GM21367 (cell line): ENCODE results near the gene TRIB2.

Source experiments
- ATAC-seq: cut with Tn5 transposase; IDR thresholded peaks from one replicate; pipeline ENCODE4 v1.9.1; 2021; ENCODE audit not compliant: unreplicated experiment

The TRIB2 gene

DNA sequence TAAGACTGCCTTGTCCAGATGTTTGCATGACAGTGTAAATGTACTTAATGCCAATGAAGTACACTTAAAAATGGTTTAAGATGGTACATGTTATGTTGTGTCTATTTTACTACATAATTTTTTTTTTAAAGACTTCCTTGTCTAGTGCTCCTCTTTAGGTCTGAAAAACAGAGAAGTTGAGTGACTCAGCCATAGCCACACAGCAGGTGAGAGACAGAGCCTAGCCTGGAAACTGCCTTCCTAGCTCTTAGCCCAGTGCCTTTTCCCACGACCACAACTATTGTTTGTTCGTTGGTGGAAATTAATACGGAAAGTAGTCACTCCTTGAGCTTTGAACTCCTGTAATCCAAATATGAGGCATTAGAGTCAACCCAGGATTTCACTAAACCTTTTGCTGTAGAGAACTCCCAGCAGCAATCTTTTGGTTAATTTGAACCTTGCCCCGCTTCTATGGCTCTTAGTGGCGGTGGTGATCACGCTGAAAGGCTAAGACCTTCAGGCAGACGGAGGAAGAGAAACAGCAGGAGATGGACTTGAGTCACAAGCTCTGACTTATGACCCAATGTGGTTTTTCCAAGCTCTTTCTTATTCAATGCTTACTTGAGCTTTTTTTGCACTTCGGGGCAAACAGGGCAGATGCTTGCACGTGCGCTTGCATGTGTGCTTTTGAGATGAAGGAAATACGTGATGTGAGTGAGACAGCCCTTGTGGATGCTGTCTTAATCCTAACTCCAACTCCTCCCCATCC is 21.2 kb downstream of the TRIB2 start:
- ATAC-seq = no peak

DNA sequence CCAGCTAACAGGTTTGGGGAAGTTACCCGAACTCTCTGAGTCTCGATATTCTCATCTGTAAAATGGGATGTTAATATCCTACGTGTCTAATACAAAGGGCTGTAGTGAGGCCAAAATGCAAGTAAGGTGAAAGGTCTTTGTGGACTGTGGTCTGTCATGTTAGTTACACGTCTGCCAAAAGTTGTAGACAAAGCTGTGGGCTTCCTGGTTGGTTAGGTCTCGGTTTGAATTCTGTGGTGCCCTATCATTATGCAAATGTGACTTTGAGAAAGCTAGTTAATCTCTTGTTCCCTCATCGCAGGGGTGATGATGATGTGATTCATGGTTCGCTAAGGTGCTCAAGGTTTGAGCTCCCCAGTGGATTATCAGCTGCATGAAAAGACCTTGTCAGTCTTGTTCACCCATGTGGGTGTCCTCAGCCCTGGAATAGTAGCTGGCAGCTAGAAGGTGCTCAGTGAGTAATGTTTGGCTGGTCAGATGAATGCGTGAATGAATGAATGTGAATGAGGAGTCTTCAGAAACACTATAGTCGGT is 23.1 kb downstream of the TRIB2 start:
- ATAC-seq = no peak

DNA sequence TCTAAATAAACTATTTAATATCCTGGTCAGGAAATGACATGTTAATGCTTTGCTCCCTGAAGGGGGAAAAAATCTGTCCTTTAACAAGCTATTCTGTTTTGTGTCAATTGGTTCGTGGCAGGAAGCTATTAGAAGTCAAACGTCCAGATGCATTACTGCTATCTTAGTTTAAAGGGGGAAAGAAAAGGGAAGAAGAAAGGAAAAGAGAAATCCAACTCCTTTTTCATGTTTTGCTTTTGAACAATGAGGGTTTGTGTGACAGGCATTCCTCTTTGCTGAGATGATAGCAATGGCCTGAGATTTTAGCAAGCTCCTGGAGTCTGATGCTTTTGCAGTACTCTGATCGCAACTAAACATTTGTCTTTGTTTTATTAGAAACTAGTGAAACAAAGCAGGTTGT is 24.6 kb downstream of the TRIB2 start:
- no peak for ATAC-seq

DNA sequence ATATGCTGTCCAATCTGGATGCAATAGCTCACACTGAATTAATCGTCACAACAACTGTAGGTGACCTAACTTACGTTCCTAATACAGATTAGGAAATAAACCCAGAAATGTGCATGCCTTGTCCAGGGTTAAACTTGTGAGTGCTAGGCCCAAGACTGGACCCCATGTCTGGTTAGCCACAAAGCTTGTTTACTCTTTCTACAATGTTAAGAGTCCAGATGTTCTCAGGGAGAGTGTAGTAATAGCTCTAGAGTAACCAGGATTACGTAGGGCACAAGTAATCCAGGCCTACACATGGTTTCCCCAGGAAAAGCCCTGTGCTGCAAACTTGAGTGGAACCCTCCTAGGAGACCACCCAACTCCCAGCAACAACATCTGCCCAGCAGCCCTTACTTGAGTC is 26.2 kb downstream of the TRIB2 start:
- ATAC-seq = no peak

DNA sequence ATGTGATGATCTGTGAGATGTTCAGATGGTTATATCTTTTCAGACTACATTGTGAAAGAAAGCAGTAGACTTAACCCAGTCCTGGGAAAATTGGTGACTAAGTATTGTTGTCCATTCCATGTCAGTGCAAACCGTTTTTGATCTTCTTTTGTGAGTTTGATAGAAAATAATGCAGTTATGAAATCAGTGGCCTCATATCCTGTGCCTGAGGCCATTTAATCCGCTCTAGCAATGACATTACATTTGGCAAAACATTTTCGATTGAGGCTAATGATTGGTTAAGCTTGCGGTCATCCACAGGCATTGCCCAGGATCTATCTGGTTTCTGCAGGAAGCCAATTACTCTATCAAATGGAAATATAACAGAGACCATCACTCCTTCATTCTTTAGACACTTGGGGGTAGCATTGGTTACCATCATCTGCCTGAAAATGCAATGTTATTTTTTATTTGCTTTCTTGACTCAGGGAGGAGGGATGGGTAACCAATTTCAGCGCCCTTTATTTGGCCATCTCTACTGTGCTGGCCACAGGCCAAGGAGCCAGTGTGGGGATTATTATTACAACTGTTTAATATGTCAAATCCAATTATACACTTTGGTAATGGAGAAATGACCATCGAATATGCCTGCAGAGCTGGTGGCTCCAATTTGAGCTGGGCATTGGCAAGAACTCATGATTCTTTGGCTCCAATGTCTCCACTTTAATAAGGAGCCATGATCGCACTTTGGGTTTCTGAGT is 33.6 kb downstream of the TRIB2 start:
- ATAC-seq = no peak

DNA sequence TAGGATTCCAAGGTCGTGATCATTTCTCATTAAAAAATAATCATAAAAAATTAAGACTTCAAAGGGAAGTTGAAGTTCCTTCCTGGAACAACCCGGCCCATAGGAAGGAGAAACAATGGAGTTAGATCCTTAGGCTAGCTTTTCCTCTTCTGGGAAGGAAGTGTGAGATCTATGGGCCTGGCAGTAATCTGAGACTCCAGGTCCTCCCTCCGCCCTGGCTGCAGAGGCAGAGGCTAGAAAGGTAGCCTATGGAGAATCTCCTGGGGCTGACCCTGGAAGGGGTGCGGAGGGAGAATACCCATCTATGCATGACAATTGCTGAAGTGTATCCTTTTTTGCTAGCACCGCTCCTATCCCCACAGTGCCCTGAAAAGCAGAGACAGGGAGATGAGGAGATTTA is 37.9 kb downstream of the TRIB2 start:
- no peak for ATAC-seq

DNA sequence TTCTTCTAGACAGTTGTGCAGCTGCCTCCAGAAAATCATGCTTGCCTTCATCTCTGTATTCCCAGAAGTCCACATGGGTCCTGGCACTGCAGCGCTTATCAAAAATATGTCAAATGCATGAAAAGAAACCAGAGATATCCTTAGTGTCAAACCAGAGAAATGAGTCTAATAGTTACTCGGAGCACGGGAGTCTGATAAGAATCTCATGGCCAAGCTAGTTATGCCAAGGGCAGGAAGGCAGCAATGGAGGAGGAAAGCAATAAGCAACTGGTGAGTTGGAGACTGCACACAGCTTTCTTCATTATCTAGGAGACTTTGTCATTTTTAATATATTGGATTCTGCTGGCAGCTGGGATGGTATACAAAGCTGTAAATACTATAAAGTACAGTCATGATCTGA is 38.6 kb downstream of the TRIB2 start:
- no peak for ATAC-seq

DNA sequence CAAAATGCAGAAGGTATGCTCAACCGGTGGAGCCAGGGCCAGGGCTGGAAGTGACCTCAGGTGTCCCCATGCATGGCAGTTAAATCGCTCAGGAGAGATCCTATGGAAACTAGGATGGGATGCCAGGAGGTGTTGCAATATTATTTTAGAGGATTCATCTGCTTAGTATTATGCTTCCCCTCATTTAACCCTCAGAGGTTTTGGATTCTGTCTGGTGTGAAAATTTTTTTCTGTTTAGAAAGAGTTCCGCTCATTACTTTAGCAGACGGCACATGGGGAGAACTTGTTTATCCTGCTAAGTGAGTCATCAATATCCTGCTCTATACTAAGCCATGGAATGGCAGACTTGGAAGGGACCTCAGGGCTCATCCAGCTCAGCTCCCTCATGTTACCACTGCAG is 42.5 kb downstream of the TRIB2 start:
- no peak for ATAC-seq

DNA sequence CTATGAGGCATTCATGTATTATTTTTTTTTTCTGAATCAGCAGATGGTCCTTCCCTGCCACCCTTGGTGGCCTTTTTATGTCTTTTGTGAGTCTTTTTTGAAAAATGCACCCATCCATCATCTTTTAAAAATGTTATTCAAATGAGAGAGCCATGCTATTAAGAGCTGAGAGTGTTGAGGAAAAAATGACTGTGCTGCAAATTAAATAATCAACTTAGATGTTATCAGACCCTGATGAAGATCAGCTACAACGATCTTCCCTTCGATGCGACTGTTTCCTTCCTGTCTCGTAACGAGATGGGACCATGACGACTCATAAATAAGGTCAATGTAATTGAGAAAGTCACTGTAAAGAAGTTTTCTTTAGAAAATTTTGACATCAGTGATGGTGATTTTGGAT is 44.4 kb downstream of the TRIB2 start:
- no peak for ATAC-seq

DNA sequence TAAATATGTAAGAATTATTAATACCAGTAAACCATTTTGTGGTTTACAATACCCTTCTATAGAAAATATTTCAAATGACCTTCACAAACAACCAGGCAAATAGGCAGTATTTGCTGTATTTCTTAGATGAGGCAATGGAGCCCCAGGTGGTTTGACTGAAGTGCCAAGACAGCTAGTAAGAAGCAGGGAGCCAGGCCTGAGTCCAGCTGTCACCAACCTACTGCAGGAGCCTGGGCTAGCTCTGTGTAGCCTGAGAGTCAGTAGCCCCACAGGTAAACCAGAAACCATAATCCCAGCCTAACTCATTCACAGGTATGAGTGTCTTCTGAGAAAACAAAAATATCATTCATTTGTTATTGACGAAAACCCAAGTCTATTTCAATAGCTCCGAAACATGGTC is 45.6 kb downstream of the TRIB2 start:
- ATAC-seq = no peak

DNA sequence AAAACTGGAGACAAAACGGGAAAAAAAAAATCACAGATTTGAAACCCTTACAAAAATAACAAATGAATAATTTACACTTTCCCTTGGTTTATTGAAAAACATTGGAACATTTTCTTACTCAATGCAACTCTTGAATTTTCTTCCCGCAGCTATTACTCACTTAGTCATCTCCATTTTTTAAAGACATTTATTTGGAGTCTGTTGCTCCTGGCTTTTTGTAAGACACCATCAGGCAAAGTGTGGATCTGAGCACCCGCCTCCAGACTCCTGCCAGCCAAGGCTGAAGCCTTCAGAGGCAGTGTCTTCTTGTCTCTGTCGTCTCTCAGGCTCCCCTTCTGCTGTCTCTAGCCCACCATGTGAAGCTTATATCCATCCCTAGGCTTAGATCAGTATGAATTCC is 46.2 kb downstream of the TRIB2 start:
- no peak for ATAC-seq

DNA sequence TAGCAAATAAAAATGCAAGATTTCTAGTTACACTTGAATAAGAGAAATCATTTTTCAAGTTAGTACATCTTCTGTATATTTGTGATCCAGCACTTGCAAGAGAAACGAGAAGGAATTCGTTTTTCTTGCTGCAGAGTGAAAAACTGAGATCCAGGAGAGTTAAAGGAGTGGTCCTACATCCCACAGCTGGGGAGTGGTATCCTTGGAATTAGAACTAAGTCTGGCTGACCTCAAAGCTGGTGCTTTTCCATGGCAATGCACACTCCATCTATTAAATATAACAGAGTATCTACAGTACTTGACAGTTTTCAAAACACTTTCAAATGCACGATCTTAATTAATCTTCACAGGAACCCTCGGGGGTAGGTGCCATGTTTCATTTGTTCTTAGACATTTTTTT is 46.8 kb downstream of the TRIB2 start:
- ATAC-seq = no peak

DNA sequence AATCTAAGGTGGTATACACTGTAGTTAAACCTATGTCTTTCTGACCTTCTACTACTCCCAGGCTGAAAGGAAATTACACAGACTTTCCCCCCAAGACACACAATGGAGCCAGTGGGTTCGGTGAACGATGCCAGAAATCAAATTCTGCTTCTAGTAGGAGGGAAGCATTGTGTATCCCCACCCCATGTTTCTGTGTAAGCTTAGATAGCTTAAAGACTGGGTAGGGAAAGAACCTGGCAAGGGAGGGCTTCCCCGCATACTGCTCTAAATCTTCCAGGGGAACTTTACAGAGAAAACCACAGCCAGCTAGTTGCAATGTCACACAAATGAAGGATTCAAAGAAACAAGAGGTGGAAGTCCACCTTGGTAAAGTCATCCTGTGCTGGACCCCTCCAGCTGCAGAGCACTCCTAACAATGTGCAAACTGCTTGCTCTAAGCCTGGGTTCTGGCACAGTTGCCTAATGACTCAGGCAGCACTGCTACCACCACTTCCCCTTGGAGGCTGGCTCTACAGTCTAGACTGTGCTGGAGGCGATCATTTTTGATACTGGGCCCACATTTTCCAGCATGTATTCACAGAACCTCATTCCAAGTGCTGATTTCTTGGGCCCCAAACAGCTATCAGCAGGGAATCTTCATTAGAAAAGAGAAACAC is 47.5 kb downstream of the TRIB2 start:
- ATAC-seq = no peak

DNA sequence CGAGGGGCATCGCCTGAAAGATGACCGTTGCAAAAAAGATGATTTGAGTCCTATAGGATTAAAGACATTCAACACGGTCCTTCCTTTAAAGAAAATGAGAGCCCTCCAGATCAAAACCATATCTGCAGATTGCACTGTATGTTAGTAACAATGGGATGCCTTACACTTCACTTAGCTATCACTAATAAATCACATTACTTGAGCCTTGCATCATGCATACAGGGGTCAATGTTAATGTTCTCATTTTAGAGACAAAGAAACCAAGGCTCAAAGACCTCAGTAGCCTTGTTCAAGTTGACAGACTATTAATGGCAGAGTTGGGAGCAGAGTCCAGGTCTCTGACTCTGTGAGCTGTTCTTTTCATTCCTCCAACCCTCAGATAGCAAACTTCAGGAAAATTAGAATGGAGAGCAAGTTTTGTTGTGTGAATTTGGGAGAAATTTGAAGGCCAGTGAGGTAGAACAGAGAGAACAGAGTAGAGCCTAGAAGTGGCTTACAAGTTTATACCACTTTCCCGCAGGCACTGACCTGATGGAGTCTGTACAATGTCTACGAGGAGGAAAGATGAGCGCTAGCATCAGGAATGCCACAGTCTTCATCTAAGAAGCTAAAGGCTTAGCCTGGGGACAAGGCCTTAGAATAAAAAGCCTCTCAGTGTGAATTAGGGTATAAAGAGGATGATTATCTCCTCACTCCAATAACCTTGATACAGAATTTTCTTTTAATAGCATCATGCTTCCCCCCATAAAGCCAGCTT is 48.3 kb downstream of the TRIB2 start:
- no peak for ATAC-seq

DNA sequence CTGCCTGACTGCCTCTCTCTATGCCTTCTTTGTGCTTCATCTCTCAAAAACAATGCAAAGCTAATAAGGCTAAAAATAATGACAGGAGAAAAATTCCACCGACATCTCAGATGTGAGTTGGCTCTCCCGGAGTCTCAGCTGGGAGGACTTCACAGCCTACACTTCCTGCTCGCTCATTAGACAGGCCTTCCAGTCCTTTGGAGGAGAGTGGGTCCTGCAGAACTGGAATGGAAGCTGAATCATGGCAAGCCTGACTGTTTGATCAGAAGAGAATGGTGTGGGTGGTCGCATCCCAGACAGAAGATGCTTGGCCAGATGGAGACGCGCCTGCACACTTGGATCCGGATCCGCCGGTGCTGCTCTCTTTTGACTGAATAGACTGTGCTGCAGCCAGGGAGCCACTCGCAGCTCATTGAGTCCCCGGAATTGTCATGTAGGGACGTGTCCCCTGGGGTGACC is 49.7 kb downstream of the TRIB2 start:
- no peak for ATAC-seq

DNA sequence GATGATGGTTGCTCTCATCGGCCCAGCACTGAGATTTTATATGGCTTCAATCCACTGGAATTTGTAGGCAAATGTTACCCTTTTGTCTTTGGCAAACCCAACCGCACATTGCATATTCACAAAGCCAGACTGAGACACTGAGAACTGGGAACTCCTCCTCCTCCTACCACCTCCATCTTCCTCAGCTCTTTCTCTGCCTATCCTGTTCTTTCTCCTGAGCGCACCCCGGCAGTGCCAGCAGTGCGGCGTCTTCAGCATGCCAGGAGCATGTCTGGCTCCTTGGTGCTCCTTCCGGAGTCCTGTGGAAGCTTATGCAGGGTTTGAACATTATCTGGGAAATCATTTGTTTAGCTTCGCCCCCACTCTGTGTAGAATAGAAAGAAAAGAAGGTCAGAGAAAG is 50.8 kb downstream of the TRIB2 start:
- no peak for ATAC-seq

DNA sequence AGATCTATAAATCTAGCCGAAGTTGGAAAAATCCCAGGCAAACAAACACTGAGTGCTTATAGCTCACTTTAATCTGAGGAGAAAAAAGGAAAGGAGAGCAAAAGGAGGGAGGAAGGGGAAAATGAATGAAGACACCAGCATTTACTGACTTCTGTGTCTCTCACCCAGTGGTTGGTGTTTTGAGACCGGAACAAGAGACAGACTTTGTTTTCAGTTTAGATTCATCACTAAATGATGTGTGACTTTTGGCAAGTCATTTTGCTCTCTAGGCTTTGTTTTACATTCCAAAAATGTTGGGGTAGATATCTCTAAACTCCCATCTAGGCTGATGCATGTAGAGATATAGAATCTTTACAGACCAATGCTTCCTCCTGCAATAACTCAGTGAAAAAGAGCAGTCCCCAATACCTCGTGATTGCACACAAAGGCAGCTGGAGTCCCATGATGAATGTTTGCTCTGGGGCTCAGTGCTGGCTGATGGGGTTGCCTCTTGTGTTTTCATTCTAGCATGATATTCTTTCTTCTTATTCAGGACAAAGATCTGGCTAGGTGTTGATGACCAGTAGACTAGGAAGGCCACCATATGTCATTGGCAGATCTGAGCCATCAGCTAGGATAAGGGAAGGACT is 51.4 kb downstream of the TRIB2 start:
- ATAC-seq = no peak

DNA sequence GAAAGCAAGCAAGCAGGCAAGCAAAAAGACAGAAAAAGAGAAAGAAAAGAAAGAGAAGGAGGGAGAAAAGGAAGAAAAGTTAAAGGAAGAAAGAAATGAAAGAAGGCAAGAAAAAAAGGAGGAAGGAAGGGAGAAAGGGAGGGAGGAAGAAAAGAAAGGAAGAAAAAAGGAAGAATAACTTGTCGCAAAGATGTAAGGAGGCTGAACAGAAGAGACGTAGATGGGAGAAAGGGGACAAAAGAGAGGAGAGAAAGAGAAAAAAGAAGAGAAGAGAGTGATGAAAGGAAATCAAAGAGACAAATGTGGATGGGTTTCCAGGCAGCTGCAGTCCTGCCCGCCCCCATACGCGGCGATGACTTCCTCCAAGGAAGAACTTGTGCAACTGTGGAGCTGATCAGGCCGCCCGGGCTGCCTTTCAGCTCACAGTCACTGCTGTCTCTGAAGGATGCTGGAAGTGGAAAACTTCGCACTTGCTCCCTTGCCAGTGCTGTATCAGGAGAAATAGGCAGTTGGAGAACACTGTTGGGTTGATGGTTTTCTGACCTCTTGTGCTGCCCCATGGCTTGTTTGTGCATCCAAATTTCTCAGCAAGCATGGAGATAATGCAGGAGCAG is 52.9 kb downstream of the TRIB2 start:
- no peak for ATAC-seq

DNA sequence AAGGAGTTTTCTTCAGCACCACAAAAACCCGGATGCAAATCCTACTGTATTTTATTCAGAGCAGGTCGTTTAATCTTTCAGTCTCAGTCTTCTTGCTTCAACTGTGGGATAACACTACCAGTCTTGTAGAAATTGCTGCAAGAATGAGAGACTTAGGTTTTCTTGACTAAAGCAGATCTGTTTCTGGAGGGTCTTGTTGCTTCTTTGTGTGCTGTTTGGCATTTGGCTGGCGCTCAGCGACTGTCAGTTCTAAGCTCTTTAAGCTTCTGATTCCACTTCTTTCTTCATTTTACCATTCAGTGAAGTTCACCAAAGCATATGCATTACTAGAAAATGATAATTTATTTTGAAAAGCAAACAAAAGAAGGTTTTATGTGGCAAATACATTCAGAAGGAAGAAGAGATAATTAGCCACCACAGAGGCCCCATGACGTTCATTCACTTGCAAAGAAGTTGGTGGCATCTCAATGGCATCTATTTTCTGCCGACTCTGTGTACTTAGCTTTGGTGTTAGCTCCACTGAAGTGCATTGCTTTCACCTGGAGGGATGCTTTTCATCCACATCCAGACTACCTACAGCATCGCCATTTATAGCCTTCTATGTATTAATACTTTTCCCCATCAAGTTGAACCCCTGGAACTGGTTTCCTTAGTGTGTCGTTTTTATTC is 53.7 kb downstream of the TRIB2 start:
- ATAC-seq = no peak

DNA sequence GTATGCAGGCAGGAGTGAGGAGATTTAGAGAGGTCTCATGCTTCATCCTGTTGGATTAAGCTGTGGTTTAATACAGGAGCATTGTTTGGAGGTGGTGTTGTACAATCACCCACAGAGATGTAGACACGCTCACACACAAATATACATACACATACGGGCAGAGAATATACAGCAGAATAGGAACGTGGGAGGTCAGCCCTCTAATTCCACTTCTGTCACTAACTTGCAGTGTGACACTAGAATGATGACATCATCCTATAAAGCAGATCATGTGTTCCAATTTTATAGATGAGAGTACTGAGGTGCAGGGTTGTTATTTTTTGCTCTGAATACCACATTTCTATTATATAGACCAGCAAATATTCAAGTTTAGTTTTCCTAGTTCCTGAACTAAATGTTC is 54.4 kb downstream of the TRIB2 start:
- no peak for ATAC-seq
